Brain microvascular endothelial cell (primary cell): ENCODE results near the gene PIEZO1.

ENCODE experiments used
- DNase-seq: peaks from one replicate; pipeline ENCODE4 v3.0.0-alpha.2; 2020
- H3K27ac ChIP-seq: fragments of 250-450 bp; sonication (Bioruptor Pico); 2 replicates; pipeline ENCODE4 v1.5.1; 2020; ENCODE audit warnings: mild to moderate bottlenecking, moderate library complexity
- H3K27me3 ChIP-seq: fragments of 250-450 bp; sonication (Bioruptor Pico); replicated peaks from 2 replicates; pipeline ENCODE4 v1.5.1; 2020; ENCODE audit warnings: mild to moderate bottlenecking
- H3K36me3 ChIP-seq: fragments of 250-450 bp; sonication (Bioruptor Pico); replicated peaks from 2 replicates; pipeline ENCODE4 v1.5.1; 2020; ENCODE audit warnings: mild to moderate bottlenecking
- H3K4me3 ChIP-seq: 2 replicates; pipeline ENCODE4 v1.5.1; 2011; ENCODE audit warnings: low read depth, mild to moderate bottlenecking, control low read depth, low read length, moderate library complexity
- CTCF ChIP-seq: IDR thresholded peaks from 2 replicates; pipeline ENCODE4 v1.5.1; 2011; ENCODE audit warnings: low read depth, mild to moderate bottlenecking, moderate library complexity, low read length, control low read depth, inconsistent platforms; ENCODE audit errors: missing control alignments
- in situ Hi-C: cut with HindIII; loops from 2 replicates; pipeline ENCODE4 v1.10.0; 2017; ENCODE audit warnings: low sequenced_read_pairs, low pct_ligation_motif_present

Gene PIEZO1

GRCh38 chr16:88822281-88823040 is 37.4 kb upstream of the PIEZO1 start:
- H3K36me3 ChIP-seq: no peaks in the 10 kb centered on the region
- no peak for TF ChIP-seq CTCF
- no peak overlapping the region for H3K4me3 ChIP-seq
- H3K27ac ChIP-seq: no peak overlapping the region
- no peak for DNase-seq
- no peaks in the 10 kb centered on the region for H3K27me3 ChIP-seq
- in situ Hi-C loops: no loop called here

GRCh38 chr16:88821168-88821850 is 36.3 kb upstream of the PIEZO1 start:
- Histone ChIP-seq H3K36me3 (no peaks in the 10 kb centered on the region), H3K27me3 (no peaks in the 10 kb centered on the region), H3K4me3 (no peak overlapping the region), H3K27ac (no peak overlapping the region)
- no peak for DNase-seq
- peak; percentile 8 for TF ChIP-seq CTCF
- in situ Hi-C loops: no loop called here

- in situ Hi-C loops: no loop called here
- TF ChIP-seq CTCF: no peak
- Histone ChIP-seq H3K27ac (no peak overlapping the region), H3K36me3 (no peaks in the 10 kb centered on the region), H3K4me3 (no peak overlapping the region), H3K27me3 (no peaks in the 10 kb centered on the region)
- no peak for DNase-seq
Observed at GRCh38 chr16:88820385-88821025, 35.5 kb upstream of the PIEZO1 start.

GRCh38 chr16:88819126-88819525 is 34.1 kb upstream of the PIEZO1 start:
- no peak for TF ChIP-seq CTCF
- Histone ChIP-seq H3K27ac (no peak overlapping the region), H3K4me3 (no peak overlapping the region), H3K27me3 (no peaks in the 10 kb centered on the region), H3K36me3 (no peaks in the 10 kb centered on the region)
- no peak for DNase-seq
- in situ Hi-C loops: no loop called here

GRCh38 chr16:88818575-88818874 is 33.5 kb upstream of the PIEZO1 start:
- in situ Hi-C loops: no loop called here
- Histone ChIP-seq H3K36me3 (no peaks in the 10 kb centered on the region), H3K27ac (no peak overlapping the region), H3K4me3 (no peak overlapping the region), H3K27me3 (no peaks in the 10 kb centered on the region)
- TF ChIP-seq CTCF: no peak
- DNase-seq: no peak
